GM23248 (cell line): ENCODE data around the gene FKBP1A.

Source experiments
- EZH2 ChIP-seq: fragments of 200-600 bp; sonication (generic); IDR thresholded peaks from 2 replicates; pipeline ENCODE4 v1.6.1; 2018; ENCODE audit warnings: antibody characterized with exemption, mild to moderate bottlenecking; ENCODE audit not compliant: insufficient read depth, poor library complexity, severe bottlenecking
- EZH2phosphoT487 ChIP-seq: fragments of 200-600 bp; sonication (generic); IDR thresholded peaks from 2 replicates; pipeline ENCODE4 v1.6.1; 2018; ENCODE audit warnings: antibody characterized with exemption, moderate library complexity, mild to moderate bottlenecking, low read depth; ENCODE audit not compliant: insufficient read depth

GRCh38 chr20:1397710-1398109 is 4.9 kb upstream of the FKBP1A start:
- TF ChIP-seq EZH2 = no peak
- TF ChIP-seq EZH2phosphoT487 = no peak
